Measurements from ENCODE around the gene FSD1.
"Not testable (repeated sequence)": the region's sequence is repeated elsewhere in the genome, so short reads cannot be mapped to it uniquely, and the experiment has no call there.

Gene FSD1

GRCh38 chr19:4284974-4285373 lies 19.4 kb upstream of the FSD1 start:
- no peak for DNase-seq (ENCODE audit: low read depth)

- DNase-seq (ENCODE audit: low read depth), result not testable (repeated sequence)
Observed at GRCh38 chr19:4286141-4286540, 18.3 kb upstream of the FSD1 start.

- DNase-seq (ENCODE audit: low read depth), result no peak
Observed at GRCh38 chr19:4288091-4288777, 16.2 kb upstream of the FSD1 start.

- no peak for DNase-seq (ENCODE audit: low read depth)
Observed at GRCh38 chr19:4291184-4291732, 13.1 kb upstream of the FSD1 start.

DNA sequence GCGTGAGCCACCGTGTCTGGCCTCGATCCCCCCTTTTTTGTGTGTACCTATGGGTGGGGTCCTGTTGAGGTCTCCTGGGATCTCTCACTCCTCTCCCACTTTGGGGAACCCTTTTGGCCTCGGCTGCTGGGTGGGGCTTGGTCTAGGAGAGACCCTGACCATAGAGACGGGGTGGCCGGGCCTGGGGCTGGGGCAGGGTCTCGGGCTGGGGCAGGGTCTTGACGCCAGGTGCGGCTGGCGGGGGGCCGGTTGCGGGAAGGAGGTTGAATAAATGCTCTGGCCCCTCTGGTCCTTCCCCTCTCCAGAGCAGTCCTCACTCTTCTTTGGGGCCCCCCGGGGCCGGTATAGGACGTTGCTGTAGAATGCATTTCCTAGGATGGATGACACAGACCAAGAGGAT lies 11.9 kb upstream of the FSD1 start:
- no peak for DNase-seq (ENCODE audit: low read depth)

DNA sequence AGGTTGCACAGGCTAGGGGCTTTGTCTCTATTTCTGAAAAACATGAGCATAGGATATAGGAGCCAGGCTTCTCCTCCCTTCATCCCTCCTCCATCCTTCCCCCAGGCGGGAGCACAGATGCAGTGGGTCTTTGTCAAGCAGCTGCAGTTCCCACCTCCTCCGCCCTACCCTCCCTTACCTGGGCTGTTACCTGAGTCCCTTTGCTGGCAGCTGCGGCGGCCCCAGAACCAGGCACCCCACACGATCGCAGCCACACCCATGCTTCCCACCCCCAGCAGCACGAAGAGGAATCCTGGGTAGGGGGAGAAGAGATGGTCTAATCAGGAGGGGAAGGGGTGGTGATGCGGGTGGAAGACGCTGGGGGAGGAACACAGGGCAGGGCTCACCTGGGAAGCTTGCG lies 10.0 kb upstream of the FSD1 start:
- no peak for DNase-seq (ENCODE audit: low read depth)

- DNase-seq (ENCODE audit: low read depth), result no peak
Observed at GRCh38 chr19:4295972-4296771, 8.2 kb upstream of the FSD1 start.

DNA sequence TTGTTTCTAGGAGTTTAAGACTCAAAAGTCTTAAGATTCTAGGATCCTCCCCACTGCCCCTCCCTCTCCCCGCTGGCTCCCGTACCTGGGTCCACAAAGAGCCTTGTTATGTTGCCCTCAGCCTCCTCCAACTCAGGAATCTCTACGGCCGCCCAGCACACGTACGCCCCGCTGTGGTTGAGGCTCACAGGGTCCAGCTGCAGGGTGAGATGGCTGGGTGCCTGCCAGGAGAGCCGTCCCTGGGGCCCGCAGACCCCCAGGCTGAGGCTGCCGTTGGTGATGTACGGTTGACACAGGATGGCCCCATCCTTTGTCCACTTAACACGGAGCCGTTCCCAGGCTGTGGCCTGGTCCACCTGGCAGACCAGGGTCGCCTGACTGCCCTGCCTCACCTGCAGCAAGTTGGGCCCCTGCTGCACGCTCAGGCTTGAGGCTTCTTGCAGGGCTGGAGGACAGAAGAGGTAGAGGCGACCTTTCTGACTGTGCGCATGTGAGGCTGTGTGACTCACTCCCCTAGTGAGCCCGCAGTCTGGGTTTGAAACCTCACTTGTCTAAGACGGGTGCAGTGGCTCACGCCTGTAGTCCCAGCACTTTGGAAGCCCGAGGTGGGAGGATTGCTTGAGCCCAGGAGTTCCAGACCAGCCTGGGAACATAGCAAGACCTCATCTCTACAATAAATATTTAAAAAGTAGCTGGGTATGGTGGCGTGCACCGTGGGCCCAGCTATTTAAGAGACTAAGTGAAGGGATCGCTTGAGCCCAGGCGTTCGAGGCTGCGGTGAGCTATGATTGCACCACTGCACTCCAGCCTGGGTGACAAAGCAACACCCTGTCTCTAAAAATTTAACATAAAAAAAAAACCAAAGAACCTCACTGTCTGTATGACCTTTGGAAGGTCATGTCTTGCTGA lies 6.2 kb upstream of the FSD1 start:
- peak; percentile 13 for DNase-seq (ENCODE audit: low read depth)

DNA sequence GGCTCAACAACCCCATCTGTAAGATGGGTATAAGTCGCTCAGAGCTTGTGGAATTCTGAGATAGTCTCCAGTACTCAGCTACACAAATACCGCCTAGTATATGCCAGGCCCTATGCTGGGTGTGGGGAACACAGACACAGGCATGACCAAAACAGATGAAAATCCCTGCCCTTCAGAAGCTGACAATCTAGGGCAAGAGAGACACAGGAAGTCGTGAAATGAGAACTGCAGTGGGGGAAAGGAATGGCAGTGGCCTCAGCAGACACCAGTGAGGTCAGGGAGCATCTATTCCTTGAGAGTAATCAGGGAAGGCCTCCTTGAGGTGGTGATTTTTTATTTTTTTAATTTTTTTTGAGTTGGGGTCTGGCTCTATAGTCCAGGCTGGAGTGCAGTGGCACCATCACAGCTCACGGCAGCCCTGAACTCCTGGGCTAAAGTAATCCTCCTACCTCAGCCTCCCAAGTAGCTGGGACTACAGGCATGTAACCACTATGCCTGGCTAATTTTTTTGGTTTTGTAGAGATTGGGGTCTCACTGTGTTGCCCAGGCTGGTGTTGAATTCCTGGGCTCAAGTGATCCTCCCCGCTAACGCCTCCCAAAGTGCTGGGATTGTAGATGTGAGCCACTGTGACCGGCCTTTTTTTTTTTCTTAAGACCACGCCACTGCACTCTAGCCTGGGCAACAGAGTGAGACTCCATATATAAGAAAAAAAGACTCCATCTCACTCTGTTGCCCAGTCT lies 5.4 kb upstream of the FSD1 start:
- DNase-seq (ENCODE audit: low read depth), result no peak

GRCh38 chr19:4300589-4300988 lies 3.8 kb upstream of the FSD1 start:
- no peak for DNase-seq (ENCODE audit: low read depth)

GRCh38 chr19:4301590-4302242 lies 2.7 kb upstream of the FSD1 start:
- DNase-seq (ENCODE audit: low read depth), result no peak

- no peak for DNase-seq (ENCODE audit: low read depth)
Observed at GRCh38 chr19:4302243-4302640, 2.2 kb upstream of the FSD1 start, which contains the start of gene TMIGD2. TMIGD2 (minus strand) TSS chr19:4302389; CDS start chr19:4302385, 4 bp downstream.

DNA sequence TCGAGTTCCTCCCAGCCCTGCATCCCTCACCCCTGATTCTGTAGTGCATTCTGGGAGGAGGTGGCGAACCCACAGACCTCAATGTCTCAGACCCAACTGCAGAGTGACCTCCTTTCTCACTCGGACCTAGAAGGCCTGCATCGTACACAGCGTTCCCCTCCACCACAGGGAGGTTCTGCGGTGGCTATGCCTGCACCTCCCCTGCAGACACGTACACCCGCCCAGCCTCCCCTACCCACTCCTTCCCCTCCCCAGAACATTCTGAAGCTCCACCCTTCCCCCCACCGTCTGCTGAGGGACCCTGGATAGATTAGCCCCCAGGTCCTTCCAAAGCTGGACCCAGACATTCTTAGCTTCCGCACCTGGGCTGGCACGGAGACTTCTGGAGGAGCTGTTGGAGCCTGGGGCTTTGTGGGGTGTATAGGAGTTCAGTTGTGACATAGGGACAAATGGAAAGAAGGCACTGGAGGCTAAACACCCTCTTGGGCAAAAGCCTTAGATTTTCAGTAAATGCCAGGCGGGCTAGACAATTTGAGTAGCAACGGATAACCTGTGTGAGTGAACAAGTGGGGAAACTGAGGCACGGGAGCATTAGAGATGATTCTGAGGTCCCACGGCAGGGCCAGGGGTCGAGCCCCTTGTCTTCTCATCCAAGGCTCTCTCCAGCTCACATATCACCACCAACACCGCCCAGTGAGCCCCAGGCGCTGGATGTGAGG lies 420 bp upstream of the FSD1 start:
- DNase-seq (ENCODE audit: low read depth), result no peak

- no peak for DNase-seq (ENCODE audit: low read depth)
Observed at GRCh38 chr19:4305257-4305612, 837 bp downstream of the FSD1 start.

DNA sequence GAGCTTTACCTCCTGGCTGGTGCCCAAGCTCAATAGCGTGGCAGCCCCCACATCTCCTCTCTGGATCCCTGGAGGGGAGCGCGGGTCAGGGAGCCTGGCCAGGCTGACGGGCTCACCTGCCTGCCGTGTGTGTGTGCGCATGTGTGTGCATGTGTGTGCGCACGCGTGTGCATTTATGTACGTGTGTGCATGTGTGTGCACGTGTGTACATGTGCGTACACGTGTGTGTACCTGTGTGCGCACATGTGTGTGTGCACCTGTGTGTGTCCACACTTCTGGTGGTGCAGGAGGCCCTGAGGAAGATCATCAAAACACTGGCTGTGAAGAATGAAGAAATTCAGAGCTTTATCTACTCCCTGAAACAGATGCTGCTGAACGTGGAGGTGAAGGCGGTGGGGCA lies 1.3 kb downstream of the FSD1 start:
- no peak for DNase-seq (ENCODE audit: low read depth)

DNA sequence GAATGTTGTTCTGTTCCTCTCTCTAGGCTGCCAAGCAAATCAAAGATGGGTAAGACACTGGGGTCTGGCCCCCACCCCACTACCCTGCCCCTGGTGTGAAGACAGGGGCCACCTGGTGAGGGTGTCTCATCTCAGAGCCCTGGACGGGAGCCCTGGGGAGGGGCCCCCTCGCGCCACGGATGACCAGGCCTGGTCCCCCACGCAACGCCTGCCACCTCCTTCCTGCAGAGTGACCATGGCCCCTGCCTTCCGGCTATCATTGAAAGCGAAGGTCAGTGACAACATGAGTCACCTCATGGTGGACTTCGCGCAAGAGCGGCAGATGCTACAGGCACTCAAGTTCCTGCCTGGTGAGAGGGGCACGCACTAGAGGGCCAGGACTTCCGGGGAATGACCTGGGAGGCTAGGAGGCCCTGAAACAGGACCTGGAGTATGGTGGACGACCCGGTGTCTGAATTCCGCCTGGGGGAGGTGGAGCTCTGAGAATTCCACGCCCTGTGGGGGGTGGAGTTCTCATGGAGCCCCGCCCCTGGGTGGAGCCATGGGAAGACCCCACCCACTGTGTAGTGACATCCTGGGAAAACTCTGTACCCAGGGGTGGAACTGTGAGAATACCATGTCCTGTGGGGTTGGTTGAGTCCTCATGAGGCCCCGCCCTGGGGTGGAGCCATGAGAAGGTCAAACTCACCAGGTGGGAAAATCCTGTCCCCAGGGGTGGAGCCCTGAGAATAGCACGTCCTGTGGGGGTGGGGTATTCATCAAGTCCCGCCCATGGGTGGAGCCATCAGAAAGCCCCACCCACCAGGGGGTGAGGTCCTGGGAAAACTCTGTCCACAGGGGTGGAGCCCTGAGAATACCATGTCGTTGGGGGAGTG lies 6.1 kb downstream of the FSD1 start:
- DNase-seq (ENCODE audit: low read depth), result no peak

GRCh38 chr19:4313847-4314490 lies 9.6 kb downstream of the FSD1 start:
- DNase-seq (ENCODE audit: low read depth), result no peak

- DNase-seq (ENCODE audit: low read depth), result peak; percentile 28
Observed at GRCh38 chr19:4316956-4317355, 12.6 kb downstream of the FSD1 start.

- no peak for DNase-seq (ENCODE audit: low read depth)
Observed at GRCh38 chr19:4318460-4318859, 14.1 kb downstream of the FSD1 start.

All from iris pigment epithelial cell (primary cell).